NCI-H187 (cell line): Measurements from ENCODE around the gene DVL1.
"Not testable (repeated sequence)": the region's sequence is repeated elsewhere in the genome, so short reads cannot be mapped to it uniquely, and the experiment has no call there.

Experiments
- DNase-seq, 2 experiments: peaks; one replicate each; lab custom pipeline; 2025; lab: John Stamatoyannopoulos, UW

DVL1 gene

DNA sequence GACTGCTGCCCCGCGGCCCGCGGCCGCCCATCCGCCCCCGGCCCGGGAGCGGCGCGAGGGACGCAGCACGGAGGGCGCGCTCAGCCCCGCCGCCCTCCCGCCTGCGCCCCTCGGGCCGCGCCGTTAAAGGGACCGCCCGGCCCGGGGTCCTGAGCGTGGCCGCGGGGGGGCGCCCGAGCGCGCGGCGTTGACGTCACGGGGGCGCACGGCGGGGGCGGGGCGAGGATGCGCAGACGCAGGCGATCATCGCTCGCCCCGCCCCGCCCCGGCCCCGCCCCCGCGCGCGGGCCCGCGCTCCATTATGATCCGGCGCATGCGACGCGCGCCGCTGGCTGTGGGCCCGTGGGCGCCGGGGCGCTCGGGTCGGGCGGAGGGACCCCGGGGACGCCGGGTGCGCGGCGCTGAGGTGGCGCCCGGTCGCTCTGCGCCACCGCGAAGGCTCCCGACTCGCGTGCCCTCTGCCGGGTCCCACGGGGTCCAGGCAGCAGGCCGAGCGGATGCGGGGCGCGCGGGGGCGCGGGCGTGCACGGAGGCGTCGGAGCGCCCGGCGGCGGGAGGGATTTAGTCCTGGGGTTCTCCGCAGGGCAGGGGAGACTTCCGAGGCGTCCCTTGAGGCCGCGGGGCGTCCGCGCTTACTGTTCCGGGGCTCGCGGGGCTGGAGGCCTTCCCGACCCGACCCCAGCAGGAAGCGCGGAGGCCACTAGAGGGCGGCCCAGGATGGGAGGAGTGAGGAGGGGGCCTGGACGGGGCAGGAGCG lies at the start of gene DVL1:
DVL1 (minus strand) TSS at position 163 of the 757 bp plus-strand sequence. CDS start 353 bp downstream, outside the sequence.
- DNase-seq = peak in 1 of 2 experiments; percentile 49

DNA sequence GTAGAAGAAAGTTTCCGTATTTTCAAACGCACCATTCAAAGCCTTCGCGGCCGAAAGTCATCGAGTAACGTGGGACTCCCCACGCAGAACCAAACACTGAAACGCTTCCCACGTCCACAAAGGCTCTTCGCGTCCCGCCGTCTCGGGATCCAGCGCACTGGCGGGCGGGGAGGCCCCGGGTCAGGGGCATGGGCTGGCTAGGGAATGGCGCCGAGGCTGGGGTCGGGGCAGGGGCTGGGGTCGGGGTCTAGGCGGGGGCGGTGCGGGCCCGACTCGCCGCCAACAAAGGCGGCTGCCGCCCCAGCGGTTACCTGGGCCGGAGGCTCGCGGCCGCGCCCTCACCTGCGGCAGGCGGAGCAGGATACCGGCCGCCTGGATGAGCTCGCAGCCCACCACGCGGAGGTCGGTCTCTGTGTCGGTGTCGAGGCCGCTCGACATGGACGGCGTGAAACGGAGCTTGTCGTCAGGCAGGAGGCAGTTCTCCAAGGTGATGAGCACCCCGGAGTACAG lies 49.5 kb upstream of the DVL1 start:
- DNase-seq = no peak

DNA sequence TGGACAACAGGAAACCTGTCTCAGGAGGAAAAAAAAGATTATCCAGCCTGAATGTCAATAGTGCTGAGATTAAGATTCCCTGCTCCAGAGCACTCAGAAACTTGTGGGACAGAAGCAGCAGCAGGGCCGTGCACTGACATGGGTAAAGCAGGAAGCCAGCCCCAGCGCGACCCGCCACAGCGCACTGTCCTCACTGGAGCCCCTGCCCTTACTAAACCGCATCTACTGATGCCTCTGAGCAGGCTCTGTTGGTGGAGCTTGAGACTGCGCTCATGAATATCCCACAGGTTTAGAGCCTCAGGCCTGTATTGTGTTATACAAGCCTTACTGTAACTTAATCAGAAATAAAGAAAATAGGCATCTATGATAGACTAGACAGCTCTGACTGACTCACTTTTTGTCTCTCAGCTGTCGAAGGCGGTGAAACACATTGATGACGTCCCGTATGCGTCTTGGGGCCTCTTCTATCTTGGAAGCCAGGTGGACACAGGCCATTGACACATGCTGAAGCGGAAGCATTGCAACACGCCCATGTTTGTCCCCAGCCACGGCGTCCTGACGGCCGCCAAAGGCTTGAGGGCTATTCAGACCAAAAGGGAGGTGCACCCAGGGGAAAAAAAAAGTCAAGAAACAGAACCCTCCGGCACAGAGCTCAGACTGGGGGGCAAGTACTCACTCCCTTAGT lies 48.8 kb upstream of the DVL1 start:
- no peak for DNase-seq

DNA sequence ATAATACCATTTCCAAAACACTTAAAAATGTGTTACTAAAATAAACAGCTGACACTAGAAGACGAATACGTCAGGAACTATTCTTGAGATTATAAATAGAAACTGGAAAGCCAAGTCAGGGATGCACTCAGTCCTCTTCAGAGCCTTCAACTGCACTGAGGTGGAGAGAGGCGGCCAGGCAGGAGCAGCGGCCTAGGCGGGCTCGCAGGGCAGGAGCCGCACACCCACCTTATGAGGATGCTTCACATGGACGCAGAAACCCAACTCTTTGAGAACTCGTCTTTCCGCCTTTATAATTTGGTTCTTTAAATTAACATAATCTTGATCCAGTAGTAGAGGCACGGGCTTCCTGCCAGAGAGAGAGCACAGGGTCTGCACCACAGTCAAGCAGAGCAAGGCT lies 45.9 kb upstream of the DVL1 start:
- DNase-seq = no peak

DNA sequence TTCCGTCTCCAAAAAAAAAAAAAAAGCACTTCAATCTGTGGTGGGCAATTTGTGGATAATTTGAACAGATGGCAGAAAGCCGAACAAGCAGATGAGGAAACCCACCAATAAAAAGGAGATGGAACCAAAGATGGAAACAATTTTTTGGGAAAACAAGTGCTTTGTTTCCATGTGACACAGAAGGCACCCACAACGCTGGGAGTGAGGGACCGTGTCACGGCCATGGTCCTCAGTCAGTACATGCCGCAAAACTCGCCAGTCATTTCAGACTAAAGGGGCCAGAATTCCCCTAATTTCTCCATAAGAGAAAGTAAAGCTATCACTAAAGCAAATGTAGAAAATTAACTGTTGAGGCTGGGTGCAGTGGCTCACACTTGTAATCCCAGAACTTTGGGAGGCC lies 44.9 kb upstream of the DVL1 start:
- DNase-seq = no peak

DNA sequence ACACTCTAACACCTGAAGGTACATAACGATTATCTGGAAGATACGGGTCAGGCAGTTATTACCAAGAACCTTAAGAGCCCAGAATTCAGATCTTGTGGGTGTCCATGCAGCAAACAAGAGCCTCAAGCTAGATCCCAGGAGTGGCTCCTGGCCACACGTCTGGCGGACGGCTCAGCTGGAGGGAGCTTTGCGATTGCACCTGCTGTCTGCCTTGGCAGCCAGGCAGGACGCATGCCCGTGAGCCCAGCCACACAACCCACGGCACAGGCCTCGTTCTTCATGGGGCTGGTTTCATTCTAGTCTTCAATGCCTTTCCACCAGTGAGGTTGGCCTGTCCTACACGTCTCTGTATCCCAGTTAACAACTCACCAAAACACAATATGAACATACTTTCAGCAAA lies 44.2 kb upstream of the DVL1 start:
- DNase-seq = no peak

DNA sequence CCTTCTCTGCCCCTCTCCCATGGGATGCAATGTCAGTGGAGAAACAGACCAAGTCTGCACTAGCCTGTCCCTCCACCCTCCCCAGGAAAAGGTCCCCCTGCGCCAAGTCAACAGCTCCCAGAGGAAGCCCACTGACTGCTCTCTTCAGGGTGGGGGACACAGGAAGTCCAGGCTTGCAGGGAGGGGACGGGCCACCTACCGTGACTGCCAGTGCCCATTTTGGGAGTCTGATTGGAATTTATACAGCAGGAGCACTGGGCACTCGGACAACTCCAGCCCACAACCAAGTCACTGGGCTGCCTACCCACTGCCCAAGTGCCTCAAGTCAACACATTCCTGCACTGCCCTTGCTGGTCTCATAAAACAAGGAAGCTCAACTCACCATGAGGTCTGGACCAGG lies 43.8 kb upstream of the DVL1 start:
- no peak for DNase-seq

DNA sequence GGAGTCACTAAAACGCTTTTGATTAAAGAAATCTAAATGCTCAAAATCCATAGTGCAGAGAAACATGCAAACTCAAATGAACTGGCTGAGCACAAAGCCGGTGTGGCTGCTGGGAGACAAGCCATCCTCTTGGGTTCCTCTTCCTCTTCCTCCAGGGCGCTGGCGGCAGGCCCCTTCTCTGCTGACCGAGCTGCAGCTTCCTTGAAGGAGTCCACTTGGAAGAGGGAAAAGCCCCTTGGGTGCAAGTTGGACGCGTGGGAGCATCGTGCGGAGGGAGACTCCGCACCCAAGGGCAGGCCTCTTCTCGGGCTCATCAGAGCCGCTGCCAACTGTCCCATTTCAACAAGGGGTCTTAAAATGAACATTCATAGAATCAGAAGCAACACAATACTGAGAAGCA lies 42.0 kb upstream of the DVL1 start:
- no peak for DNase-seq

DNA sequence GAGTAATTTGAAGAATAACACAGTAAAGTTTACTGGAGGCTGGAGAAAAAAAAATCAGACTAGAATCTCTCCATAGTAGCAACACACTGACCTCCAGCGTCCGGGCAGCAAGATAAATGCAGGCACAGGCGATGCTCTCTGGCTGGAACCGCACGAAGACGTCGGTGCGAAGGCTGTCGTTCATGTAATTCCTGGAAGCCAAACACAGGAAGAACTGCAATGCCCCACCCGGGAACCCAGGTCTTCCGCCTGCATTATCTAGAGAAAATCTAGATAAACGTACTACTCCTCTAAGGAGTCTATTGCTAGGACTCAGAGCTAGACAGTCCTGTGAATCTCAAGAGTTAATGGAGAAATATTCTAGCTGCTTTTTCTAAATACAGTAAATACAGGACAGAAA lies 41.5 kb upstream of the DVL1 start:
- no peak for DNase-seq

DNA sequence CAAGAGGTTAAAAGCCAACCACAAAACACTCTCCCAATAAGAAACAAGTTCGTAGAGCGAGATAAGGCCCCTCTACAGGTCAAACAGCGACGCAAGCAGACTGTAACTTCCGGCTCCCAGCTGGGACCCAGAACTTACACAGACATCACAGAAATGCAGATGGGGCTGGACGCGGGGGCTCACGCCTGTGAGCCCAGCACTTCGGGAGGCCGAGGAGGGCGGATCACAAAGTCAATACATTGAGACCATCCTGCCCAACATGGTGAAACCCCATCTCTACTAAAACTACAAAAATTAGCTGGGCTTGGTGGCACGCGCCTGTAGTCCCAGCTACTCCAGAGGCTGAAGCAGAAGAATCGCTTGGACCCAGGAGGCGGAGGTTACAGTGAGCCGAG lies 38.9 kb upstream of the DVL1 start:
- no peak for DNase-seq

DNA sequence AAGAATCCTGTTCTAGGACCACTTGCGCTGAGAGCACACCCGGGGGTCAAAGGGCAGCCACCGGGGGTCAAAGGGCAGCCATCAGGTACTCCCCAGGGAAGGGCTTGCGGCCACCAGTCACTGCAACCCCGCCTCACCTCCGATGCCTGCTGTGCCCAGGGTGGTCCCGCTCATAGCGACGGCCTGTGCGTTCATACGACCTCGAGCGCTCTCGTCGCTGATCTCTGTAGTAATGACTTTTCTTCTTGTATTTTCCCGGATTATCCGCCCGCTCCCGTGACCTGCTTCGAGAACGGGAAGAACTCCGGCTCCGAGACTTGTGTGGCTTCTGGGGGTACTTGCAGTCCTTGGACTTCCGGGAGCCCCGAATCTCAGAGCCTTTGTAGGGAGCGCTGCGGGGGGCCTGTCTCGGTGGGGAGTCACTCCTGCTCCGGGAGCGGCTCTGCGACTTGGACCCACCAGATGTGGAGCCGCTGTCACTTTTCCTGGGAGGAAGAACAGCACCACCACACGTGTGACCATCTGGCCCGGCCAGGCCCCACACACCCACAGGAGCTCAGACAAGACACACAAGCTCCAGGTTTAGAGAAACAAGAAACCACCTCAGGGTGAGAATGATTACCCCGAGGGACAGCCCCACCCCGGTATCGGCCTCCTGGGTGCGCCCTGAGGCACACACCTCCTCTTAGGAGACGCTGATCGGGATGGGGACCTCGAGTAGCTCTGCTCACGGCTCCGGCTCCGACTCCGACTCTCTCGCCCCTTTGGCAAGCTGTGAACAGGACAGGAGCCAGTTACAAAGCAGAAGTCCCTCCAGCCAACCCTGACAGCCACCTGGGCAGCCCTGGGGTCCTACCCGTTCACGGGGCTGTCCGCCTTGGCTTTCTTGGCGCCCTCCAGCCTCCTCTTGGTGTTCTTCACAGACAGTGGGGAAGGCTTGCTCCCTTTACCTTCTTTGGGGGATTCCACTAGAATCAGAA lies 38.2 kb upstream of the DVL1 start:
- DNase-seq = no peak

DNA sequence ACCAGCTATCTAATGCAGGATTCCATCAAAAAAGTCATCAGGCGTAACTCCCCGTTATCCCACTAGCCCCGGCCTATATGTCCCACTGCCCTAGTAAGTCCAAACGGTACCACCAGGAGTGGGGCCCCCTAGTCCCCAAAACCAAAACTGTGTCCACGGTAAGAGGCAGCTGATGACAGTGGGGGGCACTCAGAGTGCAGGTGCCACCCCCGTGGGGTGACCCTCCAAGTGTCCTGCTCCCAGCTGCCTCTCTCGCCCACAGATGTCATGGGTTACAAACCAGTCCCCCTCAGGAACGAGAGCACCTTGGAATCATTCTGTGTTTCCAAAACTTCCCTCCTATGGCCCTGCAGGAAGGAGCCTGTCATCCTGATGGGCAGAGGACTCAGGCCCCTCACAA lies 36.7 kb upstream of the DVL1 start:
- no peak for DNase-seq

DNA sequence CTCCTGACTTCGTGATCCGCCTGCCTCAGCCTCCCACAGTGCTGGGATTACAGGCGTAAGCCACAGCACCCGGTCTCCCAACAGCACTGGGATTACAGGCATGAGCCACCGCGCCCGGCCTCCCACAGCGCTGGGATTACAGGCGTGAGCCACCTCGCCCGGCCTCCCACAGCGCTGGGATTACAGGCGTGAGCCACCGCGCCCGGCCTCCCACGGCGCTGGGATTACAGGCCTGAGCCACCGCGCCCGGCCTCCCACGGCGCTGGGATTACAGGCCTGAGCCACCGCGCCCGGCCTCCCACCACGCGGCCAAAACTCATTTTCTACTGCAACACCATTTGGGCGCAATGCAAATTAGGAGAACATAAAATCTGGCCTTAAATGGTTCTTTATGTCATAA lies 36.1 kb upstream of the DVL1 start:
- not testable (repeated sequence) for DNase-seq

DNA sequence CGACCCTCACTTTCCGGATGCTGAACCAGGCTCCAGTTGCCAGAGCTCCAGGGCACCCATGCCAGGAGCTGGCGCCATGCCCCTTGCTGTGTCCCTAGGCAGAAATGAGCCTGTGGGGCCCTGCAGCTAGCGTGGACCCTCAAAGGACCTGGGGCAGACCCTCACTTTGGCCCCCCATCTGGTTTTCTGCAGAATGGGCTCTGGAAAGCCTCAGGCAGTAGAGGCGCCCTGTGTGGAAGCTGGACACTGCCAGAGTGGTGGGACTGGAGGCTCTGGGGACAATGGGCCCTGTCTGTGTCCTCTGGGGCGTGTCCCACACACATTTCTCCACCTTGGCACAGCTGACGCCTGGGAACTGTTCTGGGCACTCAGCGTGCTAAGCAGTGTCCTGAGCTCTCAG lies 32.1 kb upstream of the DVL1 start:
- DNase-seq = no peak

DNA sequence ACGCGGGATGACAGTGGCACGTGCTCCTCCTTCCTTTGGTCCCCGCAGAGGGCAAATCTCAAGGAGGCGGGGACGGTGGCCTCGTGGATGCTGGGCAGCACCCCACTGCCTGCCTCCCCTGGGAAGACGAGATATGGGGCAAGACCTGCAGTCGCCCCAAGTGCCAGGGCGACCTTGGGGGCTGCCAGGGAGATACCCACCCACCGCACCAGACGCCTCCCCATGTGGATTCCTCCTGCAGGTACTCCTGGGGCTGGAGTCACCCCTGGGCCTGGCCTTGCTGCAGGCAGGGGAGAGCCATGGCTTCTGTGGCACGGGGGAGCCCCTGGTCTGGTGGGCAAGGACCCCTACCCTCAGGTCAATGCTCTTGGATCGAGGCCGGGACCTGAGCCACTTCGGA lies 31.6 kb upstream of the DVL1 start:
- DNase-seq = no peak

DNA sequence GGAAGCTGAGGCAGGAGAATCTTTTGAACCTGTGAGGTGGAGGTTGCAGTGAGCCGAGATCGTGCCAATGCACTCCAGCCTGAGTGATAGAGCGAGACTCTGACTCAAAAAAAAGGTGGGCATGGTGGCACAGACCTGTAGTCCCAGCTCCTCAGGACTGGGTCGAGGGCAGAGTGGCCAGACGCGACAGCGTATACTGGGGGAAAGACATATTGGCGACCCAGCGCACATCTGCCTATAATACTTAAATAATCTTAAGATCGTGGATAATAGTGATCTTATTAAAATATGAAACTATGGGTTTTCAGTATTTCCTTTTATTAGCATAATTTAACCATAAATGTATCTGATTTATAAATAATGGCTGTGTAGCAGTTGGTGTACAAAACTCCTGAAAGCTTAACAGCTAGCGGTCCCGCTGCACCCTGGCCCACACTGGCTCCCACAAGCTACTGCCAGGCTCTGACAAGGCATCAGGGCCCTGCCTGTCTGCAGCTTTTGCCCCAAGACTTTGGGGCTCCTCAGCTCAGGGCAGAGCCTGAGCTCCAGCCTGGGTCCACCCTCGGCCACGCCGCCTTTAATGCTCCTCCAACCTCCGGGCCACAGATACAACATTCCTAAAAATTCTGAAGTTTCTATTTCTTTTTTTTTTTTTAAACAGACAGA lies 28.5 kb upstream of the DVL1 start:
- no peak for DNase-seq

DNA sequence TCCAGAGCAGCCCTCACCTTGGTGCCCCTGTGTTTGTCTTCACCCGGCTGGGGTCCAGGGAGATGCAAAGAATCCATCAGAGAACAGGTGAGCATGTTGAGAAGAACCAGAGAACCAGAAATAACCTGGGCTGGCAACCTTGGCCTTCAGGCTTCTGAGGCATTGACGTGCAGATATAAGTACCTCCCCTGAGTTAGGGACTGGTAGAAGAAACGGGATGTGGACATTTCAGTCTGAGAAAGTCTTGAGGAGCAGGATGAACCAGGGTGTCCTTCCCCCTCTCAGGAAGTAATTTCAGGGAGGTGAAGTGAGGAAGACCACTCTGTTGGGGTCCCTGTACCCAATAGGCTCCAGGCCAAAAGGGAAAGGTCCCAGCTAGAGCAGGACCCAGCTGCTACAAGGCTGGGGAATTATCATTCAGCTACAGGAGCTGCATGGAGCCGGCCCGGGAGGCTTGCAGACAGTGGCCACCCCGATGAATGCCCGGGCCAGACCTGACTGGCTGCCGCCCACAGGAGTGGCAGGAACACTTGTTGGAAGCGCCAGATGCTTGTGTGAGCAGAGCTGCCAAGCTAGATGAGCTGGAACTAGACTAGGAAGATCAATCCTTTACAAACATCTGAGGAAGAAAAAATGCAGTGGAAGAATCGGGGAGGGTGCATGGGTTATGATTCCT lies 27.5 kb upstream of the DVL1 start:
- no peak for DNase-seq

DNA sequence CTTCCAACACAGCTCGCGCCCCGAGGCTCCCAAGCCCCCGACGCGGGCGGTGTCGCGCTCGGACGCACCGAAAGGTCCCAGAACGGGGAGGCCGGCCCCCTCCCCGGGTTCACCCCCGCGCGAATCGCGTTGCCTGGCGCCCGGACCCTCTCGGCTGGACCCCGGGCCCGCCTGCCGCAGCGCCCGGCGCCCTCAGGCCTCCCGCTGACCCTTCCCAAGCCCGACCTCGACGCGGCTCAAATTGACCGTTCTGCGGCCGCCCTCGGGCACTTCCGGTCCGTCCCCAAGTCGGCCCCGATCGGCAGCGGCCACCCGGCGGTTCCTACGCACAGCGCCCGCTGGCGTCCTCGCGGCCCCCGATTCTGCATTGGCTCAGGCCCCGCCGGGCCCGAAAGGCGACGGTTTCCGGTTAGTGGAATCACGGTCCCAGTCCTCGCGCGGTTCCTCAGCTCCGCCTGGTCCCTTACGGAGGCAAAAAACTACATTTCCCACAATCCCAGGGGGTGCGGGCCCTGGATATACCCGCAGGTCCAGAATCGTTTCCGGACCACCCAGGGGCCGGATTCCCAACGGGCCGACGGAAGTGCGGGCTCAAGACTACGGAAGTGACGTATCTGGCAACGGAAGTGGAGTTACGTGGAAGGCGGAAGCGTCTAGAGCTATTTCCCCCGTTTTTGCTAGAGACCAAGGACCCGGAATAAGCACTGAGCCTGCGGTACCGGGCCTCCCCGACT lies 25.9 kb upstream of the DVL1 start, which contains the start of gene AURKAIP1:
AURKAIP1 (minus strand) TSS at position 279 of the 734 bp plus-strand sequence. CDS start 451 bp downstream, outside the sequence.
- DNase-seq = peak; percentile 96 to 99

DNA sequence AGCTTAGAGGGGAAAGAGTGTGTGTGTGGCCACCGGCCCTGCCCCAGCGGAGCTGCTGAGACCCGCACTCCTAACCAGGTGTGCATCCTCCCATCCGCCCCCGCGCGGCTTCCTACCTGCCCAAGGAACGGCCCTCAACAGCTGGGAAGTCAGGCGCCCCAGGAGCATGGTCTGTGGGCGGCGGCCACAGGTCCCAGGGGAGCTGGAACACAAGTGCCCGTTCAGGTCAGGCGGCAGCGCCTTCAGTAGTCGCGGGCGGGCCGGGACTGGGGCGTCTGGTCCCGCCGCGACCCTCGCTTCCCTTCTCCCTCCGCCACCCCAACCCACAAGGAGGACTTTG lies 25.3 kb upstream of the DVL1 start:
- DNase-seq = no peak

DNA sequence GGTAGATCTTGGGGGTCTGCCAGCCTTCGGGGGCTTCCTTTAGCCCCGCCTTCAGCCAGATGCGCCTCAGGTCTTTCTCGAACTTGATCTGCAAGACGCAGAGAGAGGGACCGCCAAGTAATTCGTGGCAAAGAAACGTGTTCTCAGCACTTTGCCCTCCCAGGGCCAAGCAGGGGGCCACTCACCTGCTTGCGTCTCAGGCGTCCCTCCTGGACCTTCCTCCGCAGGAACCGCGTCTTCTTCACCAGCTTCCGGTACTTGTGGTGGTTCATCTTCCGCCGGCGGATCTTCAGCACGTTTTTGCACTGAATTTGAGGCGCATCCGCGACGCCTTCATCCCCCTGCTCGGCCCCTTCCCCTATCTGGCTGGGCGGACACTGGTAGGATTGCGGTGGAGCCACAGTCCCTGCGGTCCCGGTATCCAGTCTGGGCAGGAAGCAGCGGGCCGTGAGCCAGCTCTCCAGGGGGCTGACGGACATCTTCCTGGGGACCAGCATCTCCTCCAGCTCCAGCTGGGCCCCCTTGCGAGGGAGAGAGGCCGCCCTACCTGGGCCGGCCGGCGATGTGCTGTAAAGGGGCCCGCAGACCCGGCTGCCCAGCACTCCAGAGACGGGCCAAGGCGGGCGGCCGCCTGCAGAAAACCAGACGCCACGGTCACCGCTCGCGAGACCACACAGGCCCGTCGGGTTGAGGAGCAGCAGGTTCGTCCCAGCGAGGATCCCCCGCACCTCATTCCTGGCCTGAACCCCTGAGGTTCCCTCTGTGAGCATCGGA lies 24.8 kb upstream of the DVL1 start:
- DNase-seq = no peak
